Adrenal gland (tissue), 5 donors: Measurements from ENCODE around the gene OR6B2.

Experiments
- POLR2A ChIP-seq, 2 donors: fragments of 450-650 bp; IDR thresholded peaks; one replicate each; pipeline ENCODE4 v1.6.1; 2017; ENCODE audit warnings: antibody characterized with exemption in 2 of 2, mild to moderate bottlenecking in 2 of 2, moderate library complexity in 1 of 2
- TF ChIP-seq, protein P1 (sequence below), 6 experiments: fragments of 450-650 bp in 4 of 6; fragments of 200-600 bp in 2 of 6; sonication (generic) in 1 of 6; IDR thresholded peaks; 1 replicate in 5 of 6; 2 replicates in 1 of 6; pipeline versions ENCODE4 v1.5.1 to v1.8.0; 2016 to 2021; ENCODE audit warnings: antibody characterized with exemption in 6 of 6, mild to moderate bottlenecking in 2 of 6, moderate library complexity in 1 of 6
- donor health status: DM: no; HTN: no; CAD: no.

GRCh38 chr2:239983004-239983778, 47.0 kb downstream of the OR6B2 start:
- TF ChIP-seq, protein P1, sequence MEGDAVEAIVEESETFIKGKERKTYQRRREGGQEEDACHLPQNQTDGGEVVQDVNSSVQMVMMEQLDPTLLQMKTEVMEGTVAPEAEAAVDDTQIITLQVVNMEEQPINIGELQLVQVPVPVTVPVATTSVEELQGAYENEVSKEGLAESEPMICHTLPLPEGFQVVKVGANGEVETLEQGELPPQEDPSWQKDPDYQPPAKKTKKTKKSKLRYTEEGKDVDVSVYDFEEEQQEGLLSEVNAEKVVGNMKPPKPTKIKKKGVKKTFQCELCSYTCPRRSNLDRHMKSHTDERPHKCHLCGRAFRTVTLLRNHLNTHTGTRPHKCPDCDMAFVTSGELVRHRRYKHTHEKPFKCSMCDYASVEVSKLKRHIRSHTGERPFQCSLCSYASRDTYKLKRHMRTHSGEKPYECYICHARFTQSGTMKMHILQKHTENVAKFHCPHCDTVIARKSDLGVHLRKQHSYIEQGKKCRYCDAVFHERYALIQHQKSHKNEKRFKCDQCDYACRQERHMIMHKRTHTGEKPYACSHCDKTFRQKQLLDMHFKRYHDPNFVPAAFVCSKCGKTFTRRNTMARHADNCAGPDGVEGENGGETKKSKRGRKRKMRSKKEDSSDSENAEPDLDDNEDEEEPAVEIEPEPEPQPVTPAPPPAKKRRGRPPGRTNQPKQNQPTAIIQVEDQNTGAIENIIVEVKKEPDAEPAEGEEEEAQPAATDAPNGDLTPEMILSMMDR (IDR thresholded peaks at IDR 0.05), result no peak
- TF ChIP-seq POLR2A (IDR thresholded peaks at IDR 0.05), result no peak
